ENCODE results near the gene ZBTB48. TPM values are rescaled to one million over a fixed set of nuclear protein-coding genes. Genes with fewer than 3 reads are reported as not detected.

The ZBTB48 gene
- polyA plus RNA-seq, 1 of the 3 experiments (the other 2 are of a cell fraction), result 31.2 TPM

DNA sequence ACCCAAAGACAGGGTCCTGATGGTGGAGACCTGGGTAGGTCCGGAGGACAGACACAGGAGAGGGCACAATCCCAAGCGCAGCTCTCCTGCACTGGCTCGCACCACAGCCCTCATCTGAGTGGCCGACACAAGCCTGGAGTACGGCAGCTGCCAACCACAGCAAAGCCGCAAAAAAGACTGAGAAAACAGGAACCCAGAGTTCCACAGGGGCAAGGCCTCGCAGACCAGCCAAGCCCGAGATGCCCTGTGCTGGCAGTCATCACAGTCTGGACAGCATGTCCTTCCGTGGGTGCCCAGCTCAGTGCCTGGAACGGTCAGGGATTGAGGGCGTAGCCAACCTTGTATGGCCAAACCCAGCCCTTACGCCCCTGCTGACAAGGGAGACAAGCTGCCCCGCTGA lies 11.4 kb downstream of the ZBTB48 start (continued):
- TF ChIP-seq, protein P1, sequence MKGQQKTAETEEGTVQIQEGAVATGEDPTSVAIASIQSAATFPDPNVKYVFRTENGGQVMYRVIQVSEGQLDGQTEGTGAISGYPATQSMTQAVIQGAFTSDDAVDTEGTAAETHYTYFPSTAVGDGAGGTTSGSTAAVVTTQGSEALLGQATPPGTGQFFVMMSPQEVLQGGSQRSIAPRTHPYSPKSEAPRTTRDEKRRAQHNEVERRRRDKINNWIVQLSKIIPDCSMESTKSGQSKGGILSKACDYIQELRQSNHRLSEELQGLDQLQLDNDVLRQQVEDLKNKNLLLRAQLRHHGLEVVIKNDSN (IDR thresholded peaks at IDR 0.05; ENCODE audit: borderline replicate concordance, low read depth), result no peak

DNA sequence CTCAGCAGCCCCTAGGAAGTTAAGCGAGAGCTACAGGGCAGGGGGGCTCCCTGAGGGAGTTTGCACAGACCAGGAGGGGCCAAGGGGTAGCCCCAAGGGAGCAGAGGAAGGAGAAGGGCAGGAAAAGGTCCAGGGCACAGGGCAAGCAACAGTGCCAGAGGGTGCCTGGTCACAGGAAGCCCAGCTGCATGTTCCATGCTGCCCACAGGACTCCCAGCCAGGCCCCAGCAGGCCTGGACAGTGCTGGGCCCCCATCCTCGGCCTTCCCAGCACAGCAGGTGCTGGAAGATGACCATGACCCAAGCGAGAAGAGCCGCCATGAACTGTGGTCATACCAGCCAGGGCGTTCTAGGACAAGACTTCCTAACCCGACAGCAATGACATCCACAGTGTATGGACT lies 11.8 kb downstream of the ZBTB48 start:
- Histone ChIP-seq H3K4me2 (no peak overlapping the region), H3F3A (replicated peaks; ENCODE audit: insufficient read depth) (no peaks in the 10 kb centered on the region), H3K4me1 (ENCODE audit: control insufficient read depth in 1 of 2, insufficient read depth in 2 of 2, low read depth in 1 of 2, low read length in 1 of 2) (no peaks in the 10 kb centered on the region; a peak in 1 of 4 replicates), H3K79me2 (ENCODE audit: insufficient read depth) (peaks cover 9% of the 10 kb centered on the region; the same call in 1 of the 2 replicates), H3K9ac (no peak overlapping the region), H4K20me1 (ENCODE audit: insufficient read depth) (0 out of 2 replicates have a peak, but pooled peaks cover 5% of the 10 kb centered on the region), H2AFZ (ENCODE audit: low read depth) (no peak overlapping the region), H3K27me3 (ENCODE audit: insufficient read depth) (no peaks in the 10 kb centered on the region), H3K9me3 (no peaks in the 10 kb centered on the region), H3K4me3 (ENCODE audit: low read depth in 2 of 2, low read length in 1 of 2) (no peak overlapping the region), H3K27ac (ENCODE audit: low read depth in 2 of 2, low read length in 1 of 2) (no peak overlapping the region), H3K9me2 (no peaks in the 10 kb centered on the region), H3K36me3 (replicated peaks in 1 of 2; ENCODE audit: control insufficient read depth in 1 of 2, insufficient read depth in 2 of 2, low read length in 1 of 2) (peaks cover 4 to 48% of the 10 kb centered on the region in 2 experiments)
- WGBS (ENCODE audit: low lambda C conversion rate), result 86% methylated on average over 1 of the region's 6 CpGs
- CTCF ChIA-PET, result interaction anchor here (1.7 kb wide), 2 partner anchors 10 to 37 kb away, joined by 4 to 5 read pairs; partner anchors contain the start of gene NOL9
- no peak for DNase-seq
- POLR2A ChIA-PET, result no interaction called here
- TF ChIP-seq TCF12 (IDR thresholded peaks at IDR 0.05) (no peak), TAF1 (IDR thresholded peaks at IDR 0.05; ENCODE audit: borderline replicate concordance, low read depth, low read length) (no peak), GABPA (IDR thresholded peaks at IDR 0.05; ENCODE audit: low read depth) (no peak), POLR2AphosphoS5 (IDR thresholded peaks at IDR 0.05; ENCODE audit: low read depth, low read length) (no peak), MEF2A (IDR thresholded peaks at IDR 0.05; ENCODE audit: borderline replicate concordance, low read depth) (no peak), SMC3 (IDR thresholded peaks at IDR 0.05; ENCODE audit: low read depth, low read length) (no peak)
- TF ChIP-seq, protein P2, sequence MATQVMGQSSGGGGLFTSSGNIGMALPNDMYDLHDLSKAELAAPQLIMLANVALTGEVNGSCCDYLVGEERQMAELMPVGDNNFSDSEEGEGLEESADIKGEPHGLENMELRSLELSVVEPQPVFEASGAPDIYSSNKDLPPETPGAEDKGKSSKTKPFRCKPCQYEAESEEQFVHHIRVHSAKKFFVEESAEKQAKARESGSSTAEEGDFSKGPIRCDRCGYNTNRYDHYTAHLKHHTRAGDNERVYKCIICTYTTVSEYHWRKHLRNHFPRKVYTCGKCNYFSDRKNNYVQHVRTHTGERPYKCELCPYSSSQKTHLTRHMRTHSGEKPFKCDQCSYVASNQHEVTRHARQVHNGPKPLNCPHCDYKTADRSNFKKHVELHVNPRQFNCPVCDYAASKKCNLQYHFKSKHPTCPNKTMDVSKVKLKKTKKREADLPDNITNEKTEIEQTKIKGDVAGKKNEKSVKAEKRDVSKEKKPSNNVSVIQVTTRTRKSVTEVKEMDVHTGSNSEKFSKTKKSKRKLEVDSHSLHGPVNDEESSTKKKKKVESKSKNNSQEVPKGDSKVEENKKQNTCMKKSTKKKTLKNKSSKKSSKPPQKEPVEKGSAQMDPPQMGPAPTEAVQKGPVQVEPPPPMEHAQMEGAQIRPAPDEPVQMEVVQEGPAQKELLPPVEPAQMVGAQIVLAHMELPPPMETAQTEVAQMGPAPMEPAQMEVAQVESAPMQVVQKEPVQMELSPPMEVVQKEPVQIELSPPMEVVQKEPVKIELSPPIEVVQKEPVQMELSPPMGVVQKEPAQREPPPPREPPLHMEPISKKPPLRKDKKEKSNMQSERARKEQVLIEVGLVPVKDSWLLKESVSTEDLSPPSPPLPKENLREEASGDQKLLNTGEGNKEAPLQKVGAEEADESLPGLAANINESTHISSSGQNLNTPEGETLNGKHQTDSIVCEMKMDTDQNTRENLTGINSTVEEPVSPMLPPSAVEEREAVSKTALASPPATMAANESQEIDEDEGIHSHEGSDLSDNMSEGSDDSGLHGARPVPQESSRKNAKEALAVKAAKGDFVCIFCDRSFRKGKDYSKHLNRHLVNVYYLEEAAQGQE (IDR thresholded peaks at IDR 0.05; ENCODE audit: low read depth, low read length), result no peak

DNA sequence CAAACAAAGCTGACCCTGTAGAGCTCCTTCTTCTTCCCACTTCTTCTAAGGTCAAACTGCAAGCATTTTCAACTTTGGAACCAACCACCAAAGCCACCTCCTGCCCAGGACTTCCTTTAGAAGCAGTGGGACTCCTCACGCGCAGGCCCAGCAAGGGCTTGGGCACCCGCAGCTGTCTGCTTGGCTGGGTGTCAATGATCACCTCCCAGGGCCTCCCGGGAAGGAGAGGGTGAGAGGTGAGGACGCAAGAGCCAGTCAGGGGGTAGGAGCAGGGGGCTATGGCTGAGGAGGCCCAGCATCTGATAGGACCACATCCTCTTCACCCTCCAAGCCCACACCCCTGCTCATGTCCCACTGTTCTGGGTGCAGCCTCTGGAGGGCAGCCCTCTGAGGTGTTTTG lies 12.6 kb downstream of the ZBTB48 start:
- WGBS (ENCODE audit: low lambda C conversion rate), result 80% methylated on average over 5 of the region's 5 CpGs
- Histone ChIP-seq H3K27ac (ENCODE audit: low read depth in 2 of 2, low read length in 1 of 2) (no peak overlapping the region), H3K9ac (no peak overlapping the region), H2AFZ (ENCODE audit: low read depth) (no peak overlapping the region), H3F3A (replicated peaks; ENCODE audit: insufficient read depth) (no peaks in the 10 kb centered on the region), H3K79me2 (ENCODE audit: insufficient read depth) (peaks cover 17% of the 10 kb centered on the region; the same call in 1 of the 2 replicates), H3K9me3 (no peaks in the 10 kb centered on the region), H4K20me1 (ENCODE audit: insufficient read depth) (peaks cover 12% of the 10 kb centered on the region; the same call in 1 of the 2 replicates), H3K4me1 (ENCODE audit: control insufficient read depth in 1 of 2, insufficient read depth in 2 of 2, low read depth in 1 of 2, low read length in 1 of 2) (no peaks in the 10 kb centered on the region; a peak in 1 of 4 replicates), H3K27me3 (ENCODE audit: insufficient read depth) (no peaks in the 10 kb centered on the region), H3K36me3 (replicated peaks in 1 of 2; ENCODE audit: control insufficient read depth in 1 of 2, insufficient read depth in 2 of 2, low read length in 1 of 2) (peaks cover 4 to 50% of the 10 kb centered on the region in 2 experiments), H3K9me2 (no peaks in the 10 kb centered on the region), H3K4me3 (ENCODE audit: low read depth in 2 of 2, low read length in 1 of 2) (no peak overlapping the region), H3K4me2 (no peak overlapping the region)
- no peak for DNase-seq
- ChIA-PET CTCF (interaction anchor here (1.7 kb wide), 2 partner anchors 10 to 38 kb away, joined by 4 to 5 read pairs; partner anchors contain the start of gene NOL9), POLR2A (no interaction called here)
- TF ChIP-seq SMC3 (IDR thresholded peaks at IDR 0.05; ENCODE audit: low read depth, low read length) (no peak), FOXM1 (IDR thresholded peaks at IDR 0.05; ENCODE audit: low read depth) (no peak), EZH2phosphoT487 (IDR thresholded peaks at IDR 0.05; ENCODE audit: borderline replicate concordance, low read depth) (no peak), MXI1 (IDR thresholded peaks at IDR 0.05; ENCODE audit: low read depth, low read length) (no peak), YY1 (IDR thresholded peaks at IDR 0.05; ENCODE audit: low read depth) (no peak)
- TF ChIP-seq, protein P2 (IDR thresholded peaks at IDR 0.05; ENCODE audit: low read depth, low read length), result no peak
- TF ChIP-seq, protein P1 (IDR thresholded peaks at IDR 0.05; ENCODE audit: borderline replicate concordance, low read depth), result no peak
- TF ChIP-seq, protein P3, sequence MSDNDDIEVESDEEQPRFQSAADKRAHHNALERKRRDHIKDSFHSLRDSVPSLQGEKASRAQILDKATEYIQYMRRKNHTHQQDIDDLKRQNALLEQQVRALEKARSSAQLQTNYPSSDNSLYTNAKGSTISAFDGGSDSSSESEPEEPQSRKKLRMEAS (IDR thresholded peaks at IDR 0.05; ENCODE audit: low read depth), result no peak
- TF ChIP-seq, protein P4, sequence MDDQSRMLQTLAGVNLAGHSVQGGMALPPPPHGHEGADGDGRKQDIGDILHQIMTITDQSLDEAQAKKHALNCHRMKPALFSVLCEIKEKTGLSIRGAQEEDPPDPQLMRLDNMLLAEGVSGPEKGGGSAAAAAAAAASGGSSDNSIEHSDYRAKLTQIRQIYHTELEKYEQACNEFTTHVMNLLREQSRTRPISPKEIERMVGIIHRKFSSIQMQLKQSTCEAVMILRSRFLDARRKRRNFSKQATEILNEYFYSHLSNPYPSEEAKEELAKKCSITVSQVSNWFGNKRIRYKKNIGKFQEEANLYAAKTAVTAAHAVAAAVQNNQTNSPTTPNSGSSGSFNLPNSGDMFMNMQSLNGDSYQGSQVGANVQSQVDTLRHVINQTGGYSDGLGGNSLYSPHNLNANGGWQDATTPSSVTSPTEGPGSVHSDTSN (IDR thresholded peaks at IDR 0.05), result no peak

Measured in SK-N-SH (cell line).